NCI-H446 treated with DMSO at 0.1 percent for 48 hours (cell line): ENCODE data around the gene BOD1L2.

Source experiments
- DNase-seq: peaks from one replicate; lab custom pipeline; 2025; lab: John Stamatoyannopoulos, UW

BOD1L2 gene

GRCh38 chr18:57146956-57147636 is at the start of gene BOD1L2:
Gene BOD1L2 (plus strand): TSS chr18:57147087. CDS start chr18:57147313, 226 bp downstream.
- no peak for DNase-seq

GRCh38 chr18:57107140-57107832 is 39.6 kb upstream of the BOD1L2 start:
- DNase-seq, result no peak

GRCh38 chr18:57110290-57110689 is 36.6 kb upstream of the BOD1L2 start:
- DNase-seq, result no peak

GRCh38 chr18:57113799-57114420 is 33.0 kb upstream of the BOD1L2 start:
- no peak for DNase-seq

- DNase-seq, result no peak
Observed at GRCh38 chr18:57116598-57117132, 30.2 kb upstream of the BOD1L2 start.

- no peak for DNase-seq
Observed at GRCh38 chr18:57121542-57122112, 25.3 kb upstream of the BOD1L2 start.

- DNase-seq, result no peak
Observed at GRCh38 chr18:57122936-57123510, 23.9 kb upstream of the BOD1L2 start.

- DNase-seq, result no peak
Observed at GRCh38 chr18:57125627-57126026, 21.3 kb upstream of the BOD1L2 start.

- no peak for DNase-seq
Observed at GRCh38 chr18:57128220-57128932, 18.5 kb upstream of the BOD1L2 start.

GRCh38 chr18:57131101-57131500 is 15.8 kb upstream of the BOD1L2 start:
- DNase-seq, result peak; percentile 21

- DNase-seq, result peak; percentile 83
Observed at GRCh38 chr18:57131782-57132181, 15.1 kb upstream of the BOD1L2 start.

- no peak for DNase-seq
Observed at GRCh38 chr18:57134618-57135135, 12.2 kb upstream of the BOD1L2 start.

- no peak for DNase-seq
Observed at GRCh38 chr18:57135699-57136098, 11.2 kb upstream of the BOD1L2 start.

GRCh38 chr18:57137847-57138246 is 9.0 kb upstream of the BOD1L2 start:
- DNase-seq, result no peak

- no peak for DNase-seq
Observed at GRCh38 chr18:57141208-57142129, 5.4 kb upstream of the BOD1L2 start.

- DNase-seq, result no peak
Observed at GRCh38 chr18:57142324-57142723, 4.6 kb upstream of the BOD1L2 start.

- no peak for DNase-seq
Observed at GRCh38 chr18:57143265-57143664, 3.6 kb upstream of the BOD1L2 start.

- no peak for DNase-seq
Observed at GRCh38 chr18:57148263-57148662, 1.4 kb downstream of the BOD1L2 start.

GRCh38 chr18:57149051-57149450 is 2.2 kb downstream of the BOD1L2 start:
- DNase-seq, result no peak

- DNase-seq, result no peak
Observed at GRCh38 chr18:57149531-57149930, 2.6 kb downstream of the BOD1L2 start.
